Fibroblast of villous mesenchyme (primary cell): ENCODE measurements around the gene KRTAP10-2. TPM values are rescaled to one million over a fixed set of nuclear protein-coding genes. Genes with fewer than 3 reads are reported as not detected.

Source experiments
- DNase-seq: peaks from one replicate; pipeline ENCODE4 v3.0.0-alpha.2; 2010; ENCODE audit warnings: low read depth
- H3K4me3 ChIP-seq: 2 replicates; pipeline ENCODE4 v1.5.1; 2011; ENCODE audit warnings: low read depth, mild to moderate bottlenecking, low read length
- CTCF ChIP-seq: IDR thresholded peaks from 2 replicates; pipeline ENCODE4 v1.5.1; 2012; ENCODE audit warnings: low read depth, mild to moderate bottlenecking, low read length; ENCODE audit not compliant: insufficient read depth
- total RNA-seq: library from RNA; depleted of rRNA; stranded (reverse); fragments of >200 nt; gene quantifications from 2 replicates; pipeline ENCODE4 v1.2.3, GENCODE V29; 2012

The KRTAP10-2 gene
- total RNA-seq, 1 donor: not detected

DNA sequence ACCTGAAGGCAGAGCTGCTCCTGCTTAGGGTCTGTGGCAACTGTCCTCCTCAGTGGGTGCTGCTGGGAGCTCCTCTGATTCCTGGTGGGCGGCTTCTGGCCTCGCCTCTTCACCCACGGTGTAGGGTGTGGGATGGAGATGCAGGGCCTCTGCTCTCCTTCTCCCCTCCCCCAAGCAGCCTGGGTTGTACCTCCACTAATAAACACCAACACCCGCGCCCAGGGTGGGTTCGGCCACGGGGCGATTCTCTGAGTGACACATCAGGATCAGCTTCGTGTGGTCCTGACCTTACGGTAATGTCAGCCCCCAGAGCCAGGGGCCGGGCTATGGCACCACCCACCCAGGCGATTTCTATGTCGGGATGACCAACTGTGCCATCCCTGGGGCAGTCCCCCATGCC lies 35.0 kb downstream of the KRTAP10-2 start:
- TF ChIP-seq CTCF: no peak
- H3K4me3 ChIP-seq: no peak overlapping the region
- DNase-seq: no peak

DNA sequence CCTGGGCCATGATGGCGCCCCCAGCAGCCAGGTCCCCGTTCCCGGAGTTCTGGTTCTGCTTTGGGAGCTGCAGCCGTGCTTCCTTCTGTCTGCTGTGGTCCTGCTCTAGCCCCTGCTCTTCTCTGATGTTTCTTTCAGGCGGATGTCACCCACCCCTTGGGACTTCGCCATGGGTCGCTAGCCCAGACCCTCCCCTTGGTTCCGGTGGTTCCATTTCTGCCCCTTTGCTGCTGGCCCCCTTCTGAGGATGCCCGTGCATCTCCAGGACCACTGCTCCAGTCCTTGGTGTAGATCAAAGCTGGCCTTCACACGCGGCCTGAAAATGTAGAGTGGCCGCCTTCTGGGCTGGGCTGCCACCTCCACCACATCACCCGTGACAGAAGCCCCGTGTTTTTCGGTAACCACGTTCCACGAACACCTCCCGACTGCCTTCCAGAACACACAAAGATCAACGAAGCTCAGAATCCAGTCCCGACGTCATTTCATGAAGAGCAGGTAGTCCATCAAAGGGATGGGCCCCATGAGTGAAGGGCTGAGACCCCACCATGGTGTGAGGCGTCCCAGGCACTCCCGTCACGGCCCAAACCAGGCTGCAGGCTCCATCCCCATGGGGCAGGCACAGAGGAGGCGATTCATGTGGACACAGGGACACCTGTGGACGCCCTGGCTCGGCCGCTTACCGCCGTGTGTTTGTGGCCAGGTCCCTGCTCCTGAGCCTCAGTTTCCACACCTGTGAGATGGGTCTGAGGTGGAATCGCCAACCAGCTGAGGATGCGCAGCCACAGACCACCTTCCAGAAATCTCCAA lies 35.7 kb downstream of the KRTAP10-2 start:
- no peak for DNase-seq
- no peak for TF ChIP-seq CTCF

DNA sequence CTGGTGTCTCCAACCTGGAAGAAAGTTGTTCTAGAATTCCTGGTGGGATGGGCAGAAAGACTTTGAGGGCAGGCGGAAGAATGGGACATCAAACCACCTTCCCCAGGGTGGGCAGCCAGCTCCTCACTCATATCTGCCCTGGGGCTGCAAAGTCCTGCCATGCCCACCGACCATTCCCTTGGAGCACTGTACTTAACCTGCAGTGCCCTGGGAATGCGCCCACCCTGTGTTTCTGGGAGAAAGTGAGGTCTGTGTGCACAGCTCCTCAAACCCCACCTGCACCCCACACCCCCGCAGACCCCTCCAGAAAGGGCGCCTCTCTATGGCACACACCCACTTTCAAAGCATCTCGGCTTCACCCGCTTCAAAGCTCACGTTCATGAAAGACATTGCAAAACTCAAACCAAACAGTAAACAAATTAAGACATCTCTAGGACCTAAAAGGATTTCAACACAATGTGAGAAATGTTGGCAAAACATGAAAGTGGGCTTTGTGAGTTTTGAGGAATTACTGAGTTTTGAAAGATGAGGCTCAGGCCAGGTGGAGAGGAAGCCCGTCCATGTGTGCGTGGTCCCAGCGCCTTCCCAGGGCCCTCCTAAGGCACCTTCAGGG lies 36.5 kb downstream of the KRTAP10-2 start:
- peak; percentile 16 for DNase-seq
- TF ChIP-seq CTCF: no peak
- no peak overlapping the region for H3K4me3 ChIP-seq

More for the DNA sequence above, 35.7 kb downstream of the KRTAP10-2 start:
- no peak overlapping the region for H3K4me3 ChIP-seq

DNA sequence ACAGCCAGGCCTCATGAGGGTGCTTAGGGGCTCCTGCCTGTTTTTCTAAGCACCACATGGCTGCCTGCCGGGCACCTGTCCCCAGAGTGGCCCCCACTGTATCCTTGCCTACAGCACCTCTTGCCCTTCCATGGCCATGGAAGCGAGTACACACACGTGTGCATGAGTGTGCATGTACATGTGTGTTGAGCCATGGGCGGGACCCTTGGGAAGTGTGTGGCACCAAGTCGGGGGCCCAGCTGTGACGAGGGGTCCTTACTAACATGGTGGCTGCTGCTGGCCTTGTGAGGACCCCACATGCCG lies 37.1 kb downstream of the KRTAP10-2 start:
- TF ChIP-seq CTCF: no peak
- no peak for DNase-seq
- H3K4me3 ChIP-seq: no peak overlapping the region

GRCh38 chr21:44513389-44514217 lies 37.7 kb downstream of the KRTAP10-2 start:
- no peak for TF ChIP-seq CTCF
- no peak for DNase-seq
- H3K4me3 ChIP-seq: no peak overlapping the region

- DNase-seq: no peak
- no peak overlapping the region for H3K4me3 ChIP-seq
- no peak for TF ChIP-seq CTCF
These were observed 38.6 kb downstream of the KRTAP10-2 start for GRCh38 chr21:44512496-44513388.
